HepG2 (cell line): Measurements from ENCODE around the gene TDRD9. TPM values are rescaled to one million over a fixed set of nuclear protein-coding genes. Genes with fewer than 3 reads are reported as not detected.

Source experiments
- ARNT ChIP-seq: fragments of 450-650 bp; IDR thresholded peaks from 2 replicates; pipeline ENCODE4 v1.6.1; 2017
- CC2D1A ChIP-seq: sonication (generic); formaldehyde crosslinking; IDR thresholded peaks from 2 replicates; pipeline ENCODE4 v1.8.1; 2023; ENCODE audit warnings: mild to moderate bottlenecking, missing genetic modification reagents
- CCDC6 ChIP-seq: sonication (generic); formaldehyde crosslinking; IDR thresholded peaks from 2 replicates; pipeline ENCODE4 v1.8.1; 2022; ENCODE audit warnings: mild to moderate bottlenecking, missing genetic modification reagents, moderate library complexity
- E2F1 ChIP-seq: sonication (generic); formaldehyde crosslinking; IDR thresholded peaks from 2 replicates; pipeline ENCODE4 v1.5.0; 2020; ENCODE audit warnings: missing genetic modification reagents
- FOXM1 ChIP-seq: sonication (generic); formaldehyde crosslinking; IDR thresholded peaks from 2 replicates; pipeline ENCODE4 v1.5.0; 2020; ENCODE audit warnings: missing genetic modification reagents
- GABPA ChIP-seq, 2 experiments: IDR thresholded peaks; 2 replicates each; pipeline ENCODE4 v1.6.1; 2011 to 2016; ENCODE audit warnings: low read depth in 2 of 2, low read length in 1 of 2, missing biosample characterization in 1 of 2, missing genetic modification characterization in 1 of 2
- GATAD2A ChIP-seq: IDR thresholded peaks from 2 replicates; pipeline ENCODE4 v1.6.1; 2016
- KDM4B ChIP-seq: sonication (generic); formaldehyde crosslinking; IDR thresholded peaks from 2 replicates; pipeline ENCODE4 v1.4.0; 2020; ENCODE audit warnings: missing genetic modification reagents
- SMAD1 ChIP-seq: sonication (generic); formaldehyde crosslinking; IDR thresholded peaks from 2 replicates; pipeline ENCODE4 v1.4.0; 2020; ENCODE audit warnings: missing genetic modification reagents, low read depth, mild to moderate bottlenecking, borderline replicate concordance
- SRSF1 ChIP-seq: fragments of 200-400 bp; formaldehyde crosslinking; optimal IDR thresholded peaks from 2 replicates; pipeline ENCODE3; 2017; ENCODE audit warnings: mild to moderate bottlenecking, low read depth, low read length, moderate library complexity
- STAT5B ChIP-seq: sonication (generic); formaldehyde crosslinking; IDR thresholded peaks from 2 replicates; pipeline ENCODE4 v1.4.0; 2020; ENCODE audit warnings: missing genetic modification reagents
- TARDBP ChIP-seq: sonication (generic); formaldehyde crosslinking; IDR thresholded peaks from 2 replicates; pipeline ENCODE4 v1.8.0; 2022; ENCODE audit warnings: mild to moderate bottlenecking, missing genetic modification reagents
- THAP9 ChIP-seq: sonication (generic); formaldehyde crosslinking; IDR thresholded peaks from 2 replicates; pipeline ENCODE4; 2020; ENCODE audit warnings: missing genetic modification reagents, mild to moderate bottlenecking, borderline replicate concordance
- ZKSCAN5 ChIP-seq: sonication (generic); formaldehyde crosslinking; IDR thresholded peaks from 2 replicates; pipeline ENCODE4 v1.5.1; 2020; ENCODE audit warnings: mild to moderate bottlenecking, missing genetic modification reagents
- ZKSCAN8 ChIP-seq: IDR thresholded peaks from 2 replicates; pipeline ENCODE4 v1.6.1; 2016; ENCODE audit warnings: borderline replicate concordance, missing genetic modification reagents, missing compliant biosample characterization
- ZNF143 ChIP-seq: sonication (generic); formaldehyde crosslinking; IDR thresholded peaks from 2 replicates; pipeline ENCODE4 v1.4.0; 2020; ENCODE audit warnings: missing genetic modification reagents
- ZNF33B ChIP-seq: sonication (generic); formaldehyde crosslinking; IDR thresholded peaks from 2 replicates; pipeline ENCODE4 v1.5.1; 2020; ENCODE audit warnings: mild to moderate bottlenecking, missing genetic modification reagents
- ZNF441 ChIP-seq: sonication (generic); formaldehyde crosslinking; IDR thresholded peaks from 2 replicates; pipeline ENCODE4 v1.7.0; 2021; ENCODE audit warnings: missing genetic modification reagents, borderline replicate concordance
- ZNF446 ChIP-seq: sonication (generic); formaldehyde crosslinking; IDR thresholded peaks from 2 replicates; pipeline ENCODE4 v1.5.0; 2020; ENCODE audit warnings: mild to moderate bottlenecking, missing genetic modification reagents
- ZNF616 ChIP-seq: sonication (generic); formaldehyde crosslinking; IDR thresholded peaks from 2 replicates; pipeline ENCODE4 v1.5.0; 2020; ENCODE audit warnings: low read depth, mild to moderate bottlenecking, missing genetic modification reagents
- ZNF678 ChIP-seq: sonication (generic); formaldehyde crosslinking; IDR thresholded peaks from 2 replicates; pipeline ENCODE4 v1.4.0; 2020; ENCODE audit warnings: mild to moderate bottlenecking, missing genetic modification reagents
- polyA plus RNA-seq, 8 experiments: library from polyadenylated mRNA; depleted of rRNA in 3 of 8; stranded (reverse) in 7 of 8; unstranded in 1 of 8; fragments of >200 nt; fragmentation: Illumina TruSeq in 4 of 8; extraction: Trizol in 4 of 8; gene quantifications; 2 replicates each; pipeline versions ENCODE4 v1.2.1 to v1.2.3, GENCODE V29; 2011 to 2016; ENCODE audit warnings: low read depth in 4 of 8, missing spikeins in 1 of 8, mixed read lengths in 1 of 8; ENCODE audit not compliant: insufficient read depth in 1 of 8
- total RNA-seq, 5 experiments: library from RNA; depleted of rRNA; stranded (reverse); fragments of >200 nt; fragmentation: Illumina TruSeq; extraction: Trizol; gene quantifications; 2 replicates each; pipeline ENCODE4 v1.2.3, GENCODE V29; 2016; ENCODE audit warnings: low read depth in 1 of 5
- TF ChIP-seq, protein P1 (sequence below): sonication (generic); formaldehyde crosslinking; IDR thresholded peaks from 2 replicates; pipeline ENCODE4 v1.5.0; 2020; ENCODE audit warnings: missing genetic modification reagents

The TDRD9 gene
- total and polyA plus RNA-seq, 2 of the 13 experiments (the other 11 are each of a cell fraction or from before 2014, with no cell fraction given) = not detected

DNA sequence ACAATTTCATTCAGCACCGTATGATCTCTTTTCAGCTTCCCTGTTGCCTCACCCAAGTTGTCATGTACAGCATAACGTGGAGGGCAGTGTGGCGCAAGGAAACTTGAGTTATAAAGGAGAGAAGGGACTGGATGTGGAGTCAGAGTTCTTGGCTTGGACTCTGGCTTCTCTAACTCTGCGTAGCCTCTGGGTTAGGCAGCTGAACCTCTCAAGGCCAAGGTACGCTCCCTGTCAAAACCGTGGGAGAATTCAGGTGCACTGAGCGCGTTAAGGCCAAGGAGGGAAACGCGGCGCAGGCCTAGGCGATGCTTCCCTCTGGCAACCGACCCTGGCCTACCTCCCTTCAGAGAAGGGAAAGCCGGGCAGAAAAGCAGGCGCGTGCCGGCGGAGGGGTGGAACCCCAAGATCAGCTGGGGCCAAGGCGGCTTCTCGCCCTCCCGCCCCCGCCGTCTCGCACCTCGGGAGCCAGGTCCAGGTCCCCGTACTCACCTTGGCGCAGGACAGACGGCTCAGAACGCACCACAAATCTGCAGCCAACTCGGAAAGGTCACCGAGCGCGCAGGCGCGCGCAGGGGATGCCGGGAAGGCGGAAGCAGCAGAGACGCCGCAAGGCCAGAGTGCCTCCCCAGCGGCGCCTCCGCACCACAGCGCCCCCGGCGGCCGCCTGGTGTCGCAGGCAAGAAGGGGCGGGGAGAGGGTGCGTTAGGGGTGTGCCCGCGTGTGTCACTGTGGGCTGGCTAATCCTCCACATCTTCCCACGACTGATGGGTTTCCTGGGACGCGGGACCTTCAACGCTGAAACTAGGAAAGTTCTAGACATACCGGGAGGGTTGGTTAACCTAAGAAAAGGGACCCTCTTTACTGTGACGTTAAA is 7.0 kb upstream of the TDRD9 start (continued):
- TF ChIP-seq THAP9 (CRISPR knock-in tag) = peak; percentile 87; the same call in 1 of the 2 replicates
- TF ChIP-seq SRSF1 = no peak
- no peak for TF ChIP-seq ZNF33B (CRISPR knock-in tag)
- TF ChIP-seq GABPA (IDR thresholded peaks at IDR 0.05; ENCODE audit: low read depth, low read length) = peak; percentile 74
- peak; percentile 88 for TF ChIP-seq GABPA (CRISPR knock-in tag; IDR thresholded peaks at IDR 0.05; ENCODE audit: low read depth)
- TF ChIP-seq SMAD1 (CRISPR knock-in tag) = peak; percentile 96
- TF ChIP-seq ZNF441 = peak; percentile 34
- peak; percentile 30; the same call in 1 of the 2 replicates for TF ChIP-seq E2F1 (CRISPR knock-in tag)
- TF ChIP-seq CC2D1A = 0 out of 2 replicates have a peak, but pooled peaks have one; percentile 95
- TF ChIP-seq ARNT = no peak
- peak; percentile 83 for TF ChIP-seq GATAD2A
- peak; percentile 97 for TF ChIP-seq ZNF143 (CRISPR knock-in tag)
- TF ChIP-seq ZKSCAN5 (CRISPR knock-in tag) = peak; percentile 17; the same call in 1 of the 2 replicates
- TF ChIP-seq, protein P1, sequence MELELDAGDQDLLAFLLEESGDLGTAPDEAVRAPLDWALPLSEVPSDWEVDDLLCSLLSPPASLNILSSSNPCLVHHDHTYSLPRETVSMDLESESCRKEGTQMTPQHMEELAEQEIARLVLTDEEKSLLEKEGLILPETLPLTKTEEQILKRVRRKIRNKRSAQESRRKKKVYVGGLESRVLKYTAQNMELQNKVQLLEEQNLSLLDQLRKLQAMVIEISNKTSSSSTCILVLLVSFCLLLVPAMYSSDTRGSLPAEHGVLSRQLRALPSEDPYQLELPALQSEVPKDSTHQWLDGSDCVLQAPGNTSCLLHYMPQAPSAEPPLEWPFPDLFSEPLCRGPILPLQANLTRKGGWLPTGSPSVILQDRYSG (CRISPR knock-in tag) = peak; percentile 50; the same call in 1 of the 2 replicates
- TF ChIP-seq KDM4B (CRISPR knock-in tag) = 0 out of 2 replicates have a peak, but pooled peaks have one; percentile 14
- peak; percentile 78 for TF ChIP-seq TARDBP (CRISPR knock-in tag)
- peak; percentile 88 for TF ChIP-seq CCDC6 (CRISPR knock-in tag)
- no peak for TF ChIP-seq STAT5B
- TF ChIP-seq ZNF616 (CRISPR knock-in tag) = 0 out of 2 replicates have a peak, but pooled peaks have one; percentile 59
- TF ChIP-seq ZNF678 (CRISPR knock-in tag) = no peak
- peak; percentile 72; the same call in 1 of the 2 replicates for TF ChIP-seq ZKSCAN8
- no peak for TF ChIP-seq ZNF446 (CRISPR knock-in tag)
- TF ChIP-seq FOXM1 (CRISPR knock-in tag) = no peak
